Stromal cell of bone marrow (primary cell): ENCODE data around the gene AKAP3.

Source experiments
- DNase-seq: peaks from one replicate; pipeline ENCODE4 v3.0.0-alpha.2; 2012; ENCODE audit warnings: low read depth

AKAP3 gene

GRCh38 chr12:4595881-4596280, 53.0 kb downstream of the AKAP3 start:
- no peak for DNase-seq

- no peak for DNase-seq
These were observed 57.6 kb downstream of the AKAP3 start for GRCh38 chr12:4591180-4591687.

- no peak for DNase-seq
These were observed 58.9 kb downstream of the AKAP3 start for GRCh38 chr12:4589941-4590340.

GRCh38 chr12:4588916-4589315, 59.9 kb downstream of the AKAP3 start:
- DNase-seq = no peak

- no peak for DNase-seq
These were observed 61.7 kb downstream of the AKAP3 start for GRCh38 chr12:4587108-4587507.

- DNase-seq = no peak
These were observed 62.4 kb downstream of the AKAP3 start for GRCh38 chr12:4586500-4586899.

GRCh38 chr12:4584896-4585295, 64.0 kb downstream of the AKAP3 start:
- no peak for DNase-seq

GRCh38 chr12:4584281-4584680, 64.6 kb downstream of the AKAP3 start:
- no peak for DNase-seq

GRCh38 chr12:4580281-4580688, 68.6 kb downstream of the AKAP3 start:
- no peak for DNase-seq

- DNase-seq = no peak
These were observed 69.3 kb downstream of the AKAP3 start for GRCh38 chr12:4579305-4580102.

- no peak for DNase-seq
These were observed 76.2 kb downstream of the AKAP3 start for GRCh38 chr12:4572680-4573079.

GRCh38 chr12:4569261-4569660, 79.6 kb downstream of the AKAP3 start:
- no peak for DNase-seq

GRCh38 chr12:4567073-4567881, 81.6 kb downstream of the AKAP3 start:
- no peak for DNase-seq

GRCh38 chr12:4566474-4566873, 82.4 kb downstream of the AKAP3 start:
- DNase-seq = no peak
